Gastrocnemius medialis (tissue), 4 donors: ENCODE results near the gene IRX6. TPM values are rescaled to one million over a fixed set of nuclear protein-coding genes. Genes with fewer than 3 reads are reported as not detected.

Experiments
- ATAC-seq, 2 donors: fragments of 150-250 bp; one replicate each; pipeline ENCODE4 v1.9.1; 2016
- DNase-seq, 2 donors: peaks; one replicate each; pipeline ENCODE4 v3.0.0-alpha.2; 2019
- H3K27ac ChIP-seq, 4 donors: fragments of 200-600 bp; sonication (generic); 1 replicate in 1 of 4; 2 replicates in 3 of 4; pipeline ENCODE4 v1.5.1; 2016 to 2018; ENCODE audit warnings: mild to moderate bottlenecking in 2 of 4, moderate library complexity in 1 of 4
- H3K27me3 ChIP-seq, 3 donors: fragments of 200-600 bp; sonication (generic) in 2 of 3; 1 replicate in 1 of 3; 2 replicates in 2 of 3; pipeline versions ENCODE4 v1.5.1 to v1.6.0; 2016 to 2019; ENCODE audit warnings: mild to moderate bottlenecking in 1 of 3, moderate library complexity in 1 of 3
- H3K36me3 ChIP-seq, 2 donors: fragments of 200-600 bp; sonication (generic) in 1 of 2; one replicate each; pipeline ENCODE4 v1.5.1; 2017 to 2018
- H3K4me1 ChIP-seq, 2 donors: fragments of 200-600 bp; sonication (generic) in 1 of 2; one replicate each; pipeline ENCODE4 v1.5.1; 2016 to 2017; ENCODE audit warnings: mild to moderate bottlenecking in 2 of 2
- H3K4me3 ChIP-seq, 4 donors: fragments of 200-600 bp; sonication (generic) in 3 of 4; 1 replicate in 1 of 4; 2 replicates in 3 of 4; pipeline ENCODE4 v1.5.1; 2016 to 2019; ENCODE audit warnings: mild to moderate bottlenecking in 2 of 4
- H3K9me3 ChIP-seq, 3 donors: fragments of 200-600 bp; sonication (generic) in 2 of 3; 1 replicate in 1 of 3; 2 replicates in 2 of 3; pipeline ENCODE4 v1.5.1; 2016 to 2019
- POLR2A ChIP-seq, 2 donors: fragments of 450-650 bp; IDR thresholded peaks; one replicate each; pipeline ENCODE4 v1.6.1; 2017; ENCODE audit warnings: antibody characterized with exemption in 2 of 2, mild to moderate bottlenecking in 2 of 2, moderate library complexity in 2 of 2
- in situ Hi-C, 4 donors: fragments of 200-750 bp; cut with MboI; loops; one replicate each; pipeline versions ENCODE4 v1.15.0 to v1.8.0; 2017; ENCODE audit warnings: low sequenced_read_pairs in 4 of 4
- intact Hi-C: fragments of 100-400 bp; cut with DNase I; formaldehyde crosslinking; loops from one replicate; pipeline ENCODE4 v1.15.1; 2023; ENCODE audit warnings: low total_unique reads
- total RNA-seq, 4 donors: library from RNA; depleted of rRNA; stranded (reverse); fragments of >200 nt; gene quantifications; one replicate each; pipeline versions ENCODE4 v1.1.0 to v1.2.3, GENCODE V29; 2016
- TF ChIP-seq, protein P1 (sequence below), 5 experiments: fragments of 450-650 bp in 3 of 5; fragments of 200-600 bp in 2 of 5; sonication (generic) in 2 of 5; IDR thresholded peaks in 4 of 5; conservative IDR thresholded peaks in 1 of 5; 1 replicate in 4 of 5; 2 replicates in 1 of 5; pipeline ENCODE4 v1.5.1; 2016 to 2019; ENCODE audit warnings: antibody characterized with exemption in 5 of 5, mild to moderate bottlenecking in 3 of 5, moderate library complexity in 3 of 5

Gene IRX6
- total RNA-seq, 4 donors from 2014 or later: 0.39 to 3.8 (median 1.4) TPM

DNA sequence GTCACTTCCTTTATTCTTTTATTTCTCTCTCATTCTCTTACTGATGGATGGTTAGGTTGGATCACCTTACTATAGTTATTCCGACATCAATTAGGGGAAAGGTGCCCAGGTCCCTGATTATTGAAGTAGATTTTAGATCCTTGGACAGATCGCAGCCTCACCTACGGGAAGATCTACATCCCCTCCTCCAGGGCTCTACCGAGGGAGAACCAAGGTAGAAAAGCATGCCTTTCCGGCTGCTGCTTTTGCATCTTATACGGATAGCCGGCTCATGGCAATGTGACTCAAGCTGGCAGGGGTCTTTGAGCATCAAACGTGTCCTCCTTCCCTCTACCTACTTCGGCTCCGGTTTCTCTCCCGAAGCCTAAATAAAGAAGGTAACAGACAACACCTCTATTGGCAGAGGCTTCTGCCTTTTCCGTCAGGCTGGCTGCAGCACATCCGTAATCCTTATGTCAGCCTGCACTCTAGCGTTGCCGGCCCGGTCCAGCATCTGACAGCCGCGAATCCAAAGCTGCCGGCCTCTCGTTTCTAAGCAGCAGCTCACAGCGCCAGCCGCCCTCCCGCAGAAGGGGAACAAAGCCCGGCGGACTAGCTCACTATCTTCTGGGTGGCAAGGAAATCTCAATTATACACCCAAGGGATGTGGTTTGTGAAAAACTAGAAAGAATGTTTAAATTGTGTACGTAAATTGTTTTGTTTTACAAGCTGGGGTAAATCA is 46.9 kb downstream of the IRX6 start:
- ATAC-seq: peak; percentile 76 to 83
- TF ChIP-seq, protein P1, sequence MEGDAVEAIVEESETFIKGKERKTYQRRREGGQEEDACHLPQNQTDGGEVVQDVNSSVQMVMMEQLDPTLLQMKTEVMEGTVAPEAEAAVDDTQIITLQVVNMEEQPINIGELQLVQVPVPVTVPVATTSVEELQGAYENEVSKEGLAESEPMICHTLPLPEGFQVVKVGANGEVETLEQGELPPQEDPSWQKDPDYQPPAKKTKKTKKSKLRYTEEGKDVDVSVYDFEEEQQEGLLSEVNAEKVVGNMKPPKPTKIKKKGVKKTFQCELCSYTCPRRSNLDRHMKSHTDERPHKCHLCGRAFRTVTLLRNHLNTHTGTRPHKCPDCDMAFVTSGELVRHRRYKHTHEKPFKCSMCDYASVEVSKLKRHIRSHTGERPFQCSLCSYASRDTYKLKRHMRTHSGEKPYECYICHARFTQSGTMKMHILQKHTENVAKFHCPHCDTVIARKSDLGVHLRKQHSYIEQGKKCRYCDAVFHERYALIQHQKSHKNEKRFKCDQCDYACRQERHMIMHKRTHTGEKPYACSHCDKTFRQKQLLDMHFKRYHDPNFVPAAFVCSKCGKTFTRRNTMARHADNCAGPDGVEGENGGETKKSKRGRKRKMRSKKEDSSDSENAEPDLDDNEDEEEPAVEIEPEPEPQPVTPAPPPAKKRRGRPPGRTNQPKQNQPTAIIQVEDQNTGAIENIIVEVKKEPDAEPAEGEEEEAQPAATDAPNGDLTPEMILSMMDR (IDR thresholded peaks at IDR 0.05 in 4 of 5, conservative IDR thresholded peaks at IDR 0.05 in 1 of 5): peak in 4 of 5 experiments; percentile 38 to 58 (median 48)
- no peak for TF ChIP-seq POLR2A (IDR thresholded peaks at IDR 0.05)
- peaks cover 0 to 17% (median 3%) of the 10 kb centered on the region in 3 donors for H3K27me3 ChIP-seq
- no peak overlapping the region for H3K4me3 ChIP-seq
- in situ Hi-C loops (no loop called here), intact Hi-C loops (loop anchor here (2.0 to 5.0 kb wide), 3 partner anchors 49 to 439 kb away; partner anchors contain the start of genes IRX5 and IRX6)
- no peak overlapping the region for H3K27ac ChIP-seq
- H3K36me3 ChIP-seq: no peaks in the 10 kb centered on the region
- DNase-seq: peak; percentile 48 to 49
- H3K4me1 ChIP-seq: peaks cover 0 to 2% of the 10 kb centered on the region in 2 donors
- no peaks in the 10 kb centered on the region for H3K9me3 ChIP-seq

DNA sequence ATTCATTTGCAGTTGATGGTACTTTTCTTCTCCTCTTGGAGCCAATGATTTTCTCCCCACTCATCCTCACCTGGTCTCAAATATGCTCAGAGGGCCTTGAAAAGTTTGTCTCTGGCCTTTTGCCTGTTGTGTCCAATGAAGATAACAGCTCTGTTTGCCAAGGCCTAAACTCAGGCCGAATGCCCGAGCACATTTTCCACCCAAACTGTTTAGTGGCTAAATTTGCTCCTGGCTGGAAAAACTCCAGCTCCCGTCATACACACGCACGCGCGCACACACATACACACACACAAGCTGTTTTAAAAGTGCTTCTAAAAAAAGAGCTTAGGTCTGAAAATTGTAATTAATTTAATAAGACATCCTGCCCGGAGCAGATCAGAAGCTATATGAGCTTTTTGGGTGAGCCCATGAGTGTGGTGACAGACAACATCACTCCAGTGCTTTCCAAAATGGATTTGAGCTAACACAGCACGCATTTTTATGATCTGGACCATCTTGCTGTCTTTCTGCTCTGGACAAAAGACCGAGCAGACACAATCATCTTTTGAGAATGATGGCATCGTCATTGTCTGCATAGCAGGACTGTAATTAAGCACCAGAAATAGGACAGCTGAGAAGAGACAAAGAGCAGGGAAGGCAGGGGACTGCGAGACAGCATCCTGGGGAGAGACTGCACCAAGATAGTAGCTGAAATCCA is 48.9 kb downstream of the IRX6 start:
- Histone ChIP-seq H3K4me1 (no peaks in the 10 kb centered on the region), H3K4me3 (no peak overlapping the region), H3K36me3 (no peaks in the 10 kb centered on the region), H3K9me3 (no peaks in the 10 kb centered on the region), H3K27me3 (peaks cover 0 to 12% (median 3%) of the 10 kb centered on the region in 3 donors), H3K27ac (peak overlapping the region in 1 of 4 donors; percentile 49)
- intact Hi-C loops: loop anchor here (5.0 kb wide), 2 partner anchors 51 to 441 kb away; partner anchors contain the start of genes IRX5 and IRX6
- ATAC-seq (no peak), DNase-seq (no peak)
- in situ Hi-C loops: no loop called here
- no peak for TF ChIP-seq POLR2A (IDR thresholded peaks at IDR 0.05)
- TF ChIP-seq, protein P1 (IDR thresholded peaks at IDR 0.05 in 4 of 5, conservative IDR thresholded peaks at IDR 0.05 in 1 of 5): no peak

GRCh38 chr16:55373489-55373832 is 49.5 kb downstream of the IRX6 start:
- H3K4me3 ChIP-seq: no peak overlapping the region
- H3K27ac ChIP-seq: peak overlapping the region in 1 of 4 donors; percentile 49
- in situ Hi-C loops (no loop called here), intact Hi-C loops (loop anchor here (5.0 kb wide), 2 partner anchors 51 to 441 kb away; partner anchors contain the start of genes IRX5 and IRX6)
- H3K36me3 ChIP-seq: no peaks in the 10 kb centered on the region
- TF ChIP-seq POLR2A (IDR thresholded peaks at IDR 0.05): no peak
- TF ChIP-seq, protein P1 (IDR thresholded peaks at IDR 0.05 in 4 of 5, conservative IDR thresholded peaks at IDR 0.05 in 1 of 5): no peak
- ATAC-seq: no peak
- peaks cover 0 to 7% (median 0%) of the 10 kb centered on the region in 3 donors for H3K27me3 ChIP-seq
- H3K9me3 ChIP-seq: no peaks in the 10 kb centered on the region
- H3K4me1 ChIP-seq: no peaks in the 10 kb centered on the region
- DNase-seq: no peak

GRCh38 chr16:55376045-55376444 is 52.0 kb downstream of the IRX6 start:
- H3K4me3 ChIP-seq: no peak overlapping the region
- no peaks in the 10 kb centered on the region for H3K27me3 ChIP-seq
- H3K27ac ChIP-seq: no peak overlapping the region
- no peaks in the 10 kb centered on the region for H3K4me1 ChIP-seq
- H3K9me3 ChIP-seq: no peaks in the 10 kb centered on the region
- no peak for ATAC-seq
- no peak for TF ChIP-seq POLR2A (IDR thresholded peaks at IDR 0.05)
- TF ChIP-seq, protein P1 (IDR thresholded peaks at IDR 0.05 in 4 of 5, conservative IDR thresholded peaks at IDR 0.05 in 1 of 5): no peak
- DNase-seq: no peak
- in situ Hi-C loops: no loop called here
- H3K36me3 ChIP-seq: no peaks in the 10 kb centered on the region
- intact Hi-C loops: no loop called here
